Stimulated activated CD4-positive, alpha-beta T cell treated with anti-CD3 and anti-CD28 coated beads, Interleukin-4, amount 100 ng/mL, for 4 hours (primary cell): ENCODE measurements around the gene FBXO7.
"Not testable (repeated sequence)": the region's sequence is repeated elsewhere in the genome, so short reads cannot be mapped to it uniquely, and the experiment has no call there.

Experiments
- DNase-seq, 2 experiments: peaks; one replicate each; pipeline ENCODE4 v3.0.0-alpha.2; 2020

FBXO7 gene

DNA sequence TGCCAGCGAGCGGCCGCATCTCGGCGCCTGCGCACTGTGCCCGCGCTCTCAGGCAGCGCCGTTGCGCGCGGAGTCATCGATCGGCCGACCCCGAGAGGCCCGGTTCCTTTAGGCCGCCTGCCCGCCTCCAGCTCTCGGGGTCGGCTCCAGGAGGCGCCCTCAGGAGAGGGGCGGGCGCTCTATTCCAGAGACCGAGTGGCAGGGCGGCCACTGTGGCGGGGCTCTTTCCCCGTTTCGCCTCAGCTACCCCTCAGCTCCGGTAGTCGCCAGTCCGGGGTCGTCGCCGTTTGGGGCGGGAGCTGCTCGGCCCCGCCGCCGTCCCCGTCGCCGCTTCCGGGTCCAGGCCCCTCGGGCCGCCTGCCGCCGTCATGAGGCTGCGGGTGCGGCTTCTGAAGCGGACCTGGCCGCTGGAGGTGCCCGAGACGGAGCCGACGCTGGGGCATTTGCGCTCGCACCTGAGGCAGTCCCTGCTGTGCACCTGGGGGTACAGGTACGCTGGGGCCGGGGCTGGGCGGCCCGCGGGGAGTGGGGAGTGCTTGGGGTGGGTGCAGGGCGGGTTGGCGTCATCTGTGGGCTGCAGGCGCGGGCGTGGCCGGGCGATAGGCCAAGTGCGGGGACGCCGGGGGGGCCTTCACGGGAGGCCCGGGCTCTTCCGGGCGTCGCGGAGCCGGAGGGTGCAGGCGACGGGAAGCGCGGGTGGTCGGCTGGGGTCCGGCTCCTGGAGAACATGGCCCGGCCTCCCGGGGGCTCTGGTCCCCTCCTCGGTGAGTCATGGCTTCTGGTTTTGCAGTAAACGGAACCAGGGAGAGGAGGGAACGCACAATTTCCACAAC lies at the start of gene FBXO7:
Gene FBXO7 (plus strand): TSS at position 177 of the 833 bp plus-strand sequence. CDS start 192 bp downstream, at position 369.
- DNase-seq = peak; percentile 82 to 85

DNA sequence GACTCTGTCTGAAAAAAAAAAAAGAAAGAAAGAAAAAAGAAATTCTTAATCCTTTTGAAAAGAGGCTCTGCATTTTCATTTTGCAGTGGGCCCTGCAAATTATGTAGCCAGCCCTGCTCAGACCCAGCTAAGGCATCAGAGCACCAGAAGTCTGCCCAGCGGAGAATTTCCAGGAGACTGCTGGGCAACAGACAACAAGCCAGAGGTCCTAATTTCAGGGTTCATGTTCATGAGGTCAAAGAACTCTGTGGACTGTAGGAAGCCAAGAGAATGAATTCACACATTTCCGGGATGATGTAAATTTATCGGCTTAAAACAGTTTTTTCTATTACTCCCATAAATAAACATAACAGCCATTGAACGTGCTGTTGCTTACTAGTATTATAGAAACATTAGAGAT lies 47.7 kb upstream of the FBXO7 start:
- DNase-seq = no peak

DNA sequence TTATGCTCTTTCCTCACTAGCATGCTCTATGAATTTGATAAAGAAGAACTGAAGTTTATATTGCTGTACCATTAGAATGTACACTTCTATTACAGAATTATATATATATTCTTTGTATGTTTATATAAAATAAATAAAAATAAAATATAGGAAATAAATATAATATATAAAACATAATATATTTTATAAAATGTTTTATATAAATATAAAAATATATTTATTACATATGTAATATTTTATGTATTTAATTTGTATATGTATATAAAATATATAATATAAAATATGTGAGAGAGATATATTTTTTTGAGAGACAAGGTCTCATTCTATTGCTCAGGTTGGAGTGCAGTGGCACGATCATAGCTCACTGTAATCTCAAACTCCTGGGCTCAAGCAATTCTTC lies 44.3 kb upstream of the FBXO7 start:
- no peak for DNase-seq

DNA sequence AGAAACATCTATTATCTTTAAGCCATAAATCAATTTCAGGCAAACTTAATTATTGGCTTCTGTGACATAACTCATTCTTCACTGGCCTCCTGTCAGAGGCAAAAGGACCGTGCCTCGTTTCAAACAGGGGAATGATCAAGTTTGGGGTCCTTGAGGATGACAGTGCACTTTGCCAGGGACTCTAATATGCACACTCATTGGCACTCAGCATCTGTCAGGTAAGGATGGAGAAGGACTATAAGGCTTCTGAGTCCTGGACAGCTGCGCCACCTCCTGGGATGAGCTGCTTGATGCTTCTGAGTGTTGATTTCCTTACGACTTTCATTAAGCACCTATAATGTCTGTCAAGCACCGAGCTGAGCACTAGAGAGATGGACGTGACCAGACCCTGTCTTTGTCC lies 30.5 kb upstream of the FBXO7 start:
- no peak for DNase-seq

DNA sequence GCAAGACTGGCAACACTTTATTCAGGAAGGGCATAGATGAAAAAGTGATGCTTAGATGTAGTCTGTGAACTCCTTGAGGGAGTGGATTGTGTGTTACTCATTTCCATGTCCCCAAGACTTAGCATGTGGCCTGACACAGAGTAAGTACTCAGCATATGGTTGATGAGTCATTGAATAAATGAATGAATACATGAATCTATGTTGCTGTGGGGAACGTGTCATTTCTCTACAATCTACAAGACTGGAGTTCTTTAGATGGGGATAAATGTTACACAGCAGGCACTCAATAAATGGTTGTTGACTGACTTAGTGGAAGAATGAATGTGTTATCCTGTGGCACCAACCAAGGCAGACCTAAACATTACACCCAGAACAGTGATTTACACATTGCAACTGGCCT lies 28.3 kb upstream of the FBXO7 start:
- DNase-seq = no peak

DNA sequence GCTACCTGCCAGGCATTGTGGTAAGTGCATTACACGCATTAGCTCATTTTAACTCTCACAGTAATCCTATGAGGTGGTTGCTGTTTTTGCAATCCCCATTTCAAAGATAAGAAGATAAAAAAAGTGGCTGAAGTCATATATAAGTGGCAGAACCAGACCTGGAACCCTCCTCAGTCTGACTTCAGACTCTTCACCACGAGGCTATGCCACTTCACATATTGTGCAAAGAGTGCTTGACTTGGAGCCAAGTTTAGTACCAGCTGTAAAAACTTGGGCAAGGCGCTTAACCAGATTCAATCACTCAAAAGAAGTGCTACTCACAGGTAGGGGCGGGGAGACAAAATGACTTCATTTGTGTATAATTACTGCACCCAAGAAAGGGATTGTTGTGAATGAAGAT lies 25.6 kb upstream of the FBXO7 start:
- DNase-seq = no peak

DNA sequence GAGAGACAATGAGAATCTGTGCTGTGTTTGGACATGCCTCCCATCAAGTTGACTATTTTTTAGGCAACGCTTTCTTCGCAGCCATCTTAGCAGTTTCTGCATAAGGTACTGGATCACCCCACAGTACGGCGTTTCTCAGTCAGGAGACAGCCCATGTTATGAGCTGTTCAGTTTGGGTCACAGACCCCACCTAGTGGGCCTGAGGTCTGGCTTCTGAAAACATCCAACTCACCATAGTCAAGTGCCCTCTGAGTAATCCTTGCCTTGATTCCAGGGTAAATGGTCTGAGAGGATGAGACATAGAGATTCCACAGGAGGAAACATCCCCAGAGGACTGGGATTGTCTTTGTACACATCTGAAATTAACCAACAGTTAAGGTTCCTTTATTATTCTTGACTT lies 17.6 kb upstream of the FBXO7 start:
- DNase-seq = no peak

DNA sequence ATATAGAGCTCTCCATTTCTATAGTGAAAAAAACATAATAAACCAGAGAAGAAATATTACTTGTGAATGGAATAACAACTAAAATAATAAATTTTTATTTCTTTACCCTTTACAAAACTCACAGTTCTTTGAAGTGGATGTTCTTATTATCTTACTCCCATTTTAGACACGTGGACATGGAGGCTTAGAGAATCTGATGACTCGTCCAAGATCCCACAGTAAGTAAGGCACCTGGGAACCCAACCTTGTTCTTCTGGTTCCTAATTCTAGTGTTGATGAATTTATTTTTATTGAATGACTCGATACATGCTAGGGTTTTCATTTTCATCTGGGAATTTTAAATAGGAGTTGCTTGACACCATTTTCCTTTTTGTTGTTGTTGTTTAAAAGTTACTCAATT lies 12.2 kb upstream of the FBXO7 start:
- DNase-seq = no peak

DNA sequence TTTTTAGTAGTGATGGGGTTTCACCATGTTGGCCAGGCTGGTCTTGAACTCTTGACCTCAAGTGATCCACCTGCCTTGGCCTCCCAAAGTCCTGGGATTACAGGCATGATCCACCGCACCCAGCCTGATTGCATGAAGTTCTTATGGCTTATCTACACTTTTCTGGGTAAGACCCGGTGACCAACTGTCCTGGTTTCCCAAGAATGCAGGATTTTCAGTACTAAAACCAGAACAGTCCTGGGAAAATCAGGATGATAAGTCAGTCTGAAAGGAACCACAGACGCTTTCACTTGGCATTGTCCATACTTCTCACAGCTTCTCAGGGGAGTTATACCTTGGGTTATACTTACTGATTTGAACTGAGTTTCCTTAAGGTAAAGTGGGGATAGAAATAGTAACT lies 8.9 kb upstream of the FBXO7 start:
- DNase-seq = no peak

DNA sequence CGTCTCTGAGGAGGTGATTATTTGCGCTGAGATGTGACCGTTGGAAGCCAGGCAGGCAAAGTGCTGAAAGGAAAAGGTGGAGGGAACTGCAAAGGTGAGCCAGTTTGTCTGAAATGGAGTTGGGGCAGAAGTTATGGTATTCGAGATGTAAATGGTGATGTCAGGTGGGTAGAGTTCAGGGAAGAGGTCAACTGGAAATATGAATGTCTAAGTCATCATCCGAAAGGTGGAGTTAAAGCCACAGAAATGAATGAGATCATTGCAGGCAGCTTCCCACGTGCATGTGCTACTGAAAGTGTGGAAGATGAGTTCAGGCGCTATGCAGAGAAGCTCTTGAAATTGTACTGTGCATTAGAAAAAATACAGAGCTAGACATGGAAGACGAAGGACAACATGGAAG lies 8.1 kb upstream of the FBXO7 start:
- DNase-seq = no peak

DNA sequence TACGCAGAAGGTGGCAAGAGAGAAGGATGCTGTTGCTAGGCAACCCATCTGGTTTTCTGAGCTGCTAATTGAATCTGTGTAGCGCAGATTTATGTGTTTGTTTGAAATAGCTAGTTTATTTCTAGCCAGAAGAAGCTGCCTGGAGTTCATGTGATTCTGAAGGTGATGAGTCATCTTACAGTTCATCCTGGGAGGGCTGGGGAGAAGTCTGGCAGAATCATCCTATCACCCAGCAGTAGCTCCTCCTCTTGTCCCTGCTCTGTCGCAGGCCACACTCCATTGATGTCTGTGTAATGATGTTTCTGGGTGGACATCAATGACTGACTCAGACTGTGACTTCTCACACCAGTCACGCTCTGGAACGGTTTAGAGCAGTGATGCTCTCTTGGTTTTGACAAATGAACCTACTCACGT lies 4.8 kb upstream of the FBXO7 start:
- peak in 1 of 2 experiments; percentile 1 for DNase-seq

DNA sequence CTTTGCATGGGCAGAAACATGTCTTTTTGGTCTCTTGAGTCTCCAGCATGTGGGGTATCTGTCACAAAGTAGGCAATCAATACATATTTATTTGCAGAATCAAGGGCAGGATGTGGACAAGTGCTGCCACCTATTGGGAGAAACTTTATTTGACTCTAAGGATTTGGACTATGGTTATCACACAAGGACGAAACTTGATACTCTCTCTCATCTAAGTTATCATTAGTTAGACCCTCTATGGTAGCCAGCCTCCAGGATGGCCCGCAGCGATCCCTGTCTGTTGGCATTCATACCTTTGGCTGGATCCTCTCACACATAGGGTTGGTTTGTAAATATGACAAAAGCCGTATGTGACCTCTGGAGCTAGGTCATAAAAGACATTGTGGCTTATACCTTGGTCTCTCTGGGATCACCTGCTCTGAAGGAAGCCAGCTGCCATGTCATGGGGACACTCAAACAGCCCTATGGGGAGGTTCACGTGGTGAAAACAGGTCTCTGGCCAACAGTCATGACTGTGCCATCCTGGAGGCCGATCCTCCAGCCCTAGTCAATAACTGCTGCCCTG lies 1.1 kb upstream of the FBXO7 start:
- DNase-seq = peak; percentile 2 to 10

DNA sequence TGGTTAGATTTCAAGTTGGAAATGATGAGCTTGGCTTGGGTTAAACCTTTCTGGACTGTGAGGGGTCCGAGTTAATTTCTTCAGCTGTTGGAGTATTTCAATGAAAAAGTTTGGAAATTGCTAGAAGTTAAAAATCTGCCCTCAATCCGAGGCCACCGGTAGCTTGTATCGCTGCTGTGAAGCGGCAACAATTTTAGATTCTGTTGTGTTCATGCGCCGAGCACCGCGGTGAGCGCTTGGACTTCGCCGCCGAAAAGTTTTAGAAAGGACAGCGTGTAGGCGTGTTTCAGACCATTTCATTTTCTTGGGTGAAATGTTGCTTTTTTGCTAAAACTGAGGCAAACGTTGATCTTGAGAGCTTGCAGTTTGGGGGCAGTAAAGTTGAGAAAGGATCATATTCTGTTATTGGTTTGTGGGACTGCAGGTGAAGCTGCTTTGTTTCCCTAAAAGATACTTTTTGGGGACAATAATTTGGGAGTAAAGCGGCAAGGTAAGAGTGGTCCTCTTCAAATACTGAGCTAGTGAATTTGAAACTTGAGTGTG lies 928 bp downstream of the FBXO7 start:
- DNase-seq = peak in 1 of 2 experiments; percentile 3

DNA sequence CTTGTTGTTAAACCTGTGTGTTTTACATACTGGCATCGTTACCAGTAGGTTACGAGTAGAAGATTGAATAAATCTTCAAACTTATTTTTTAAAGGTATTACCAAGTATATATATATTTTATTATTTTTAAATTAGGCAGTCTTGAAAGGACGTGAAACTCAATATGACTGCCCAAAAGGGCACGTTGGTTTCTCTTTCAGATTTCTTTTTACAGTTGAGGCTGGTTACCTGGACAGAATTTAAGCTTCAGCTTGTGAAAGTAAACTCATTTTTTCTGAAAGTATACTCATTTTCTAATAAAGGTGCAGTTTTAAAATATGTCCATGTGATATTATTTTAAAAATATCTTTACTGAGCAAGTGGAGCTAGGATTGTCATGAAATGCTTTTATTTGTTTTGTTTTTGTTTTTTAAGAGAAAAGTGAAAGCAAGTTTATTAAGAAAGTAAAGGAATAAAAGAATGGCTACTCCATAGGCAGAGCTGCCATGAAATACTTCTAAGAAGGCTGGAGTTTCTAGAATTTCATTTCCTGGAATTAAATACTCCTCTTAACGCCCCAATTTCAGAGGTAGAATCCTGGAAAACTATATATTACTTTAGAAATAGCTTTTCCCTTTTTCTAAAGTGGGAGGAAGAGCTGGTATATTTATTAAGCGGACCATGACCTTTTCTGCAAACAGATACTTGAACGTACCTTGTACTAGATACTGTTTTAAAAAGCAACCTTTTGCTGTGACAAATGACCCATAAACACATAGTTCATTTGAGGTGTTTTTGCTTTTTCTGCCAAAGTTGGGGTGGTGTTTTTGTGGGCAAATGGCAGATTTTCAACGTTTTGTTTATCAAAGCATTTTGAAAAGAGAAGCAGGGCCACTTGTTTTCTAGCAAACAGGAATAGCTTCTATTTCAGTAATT lies 1.9 kb downstream of the FBXO7 start:
- DNase-seq = no peak

DNA sequence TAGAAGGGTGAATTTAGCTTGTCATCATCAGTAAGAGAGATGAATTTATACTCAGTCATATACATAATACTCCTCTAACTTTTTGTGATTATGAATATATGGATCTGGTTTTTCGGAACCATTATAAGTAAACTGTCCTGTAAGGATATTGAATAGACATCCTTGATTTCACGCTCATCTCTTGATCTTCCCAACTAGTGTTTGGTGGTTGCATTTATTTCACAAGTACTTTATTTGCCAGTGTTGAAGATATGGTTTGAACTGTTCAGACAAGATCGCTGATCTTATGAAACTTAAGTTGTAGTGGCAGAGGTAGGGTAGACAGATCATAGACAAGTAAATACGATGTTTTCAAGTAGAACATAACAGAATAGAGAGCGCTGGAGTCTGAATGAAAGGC lies 3.0 kb downstream of the FBXO7 start:
- no peak for DNase-seq

DNA sequence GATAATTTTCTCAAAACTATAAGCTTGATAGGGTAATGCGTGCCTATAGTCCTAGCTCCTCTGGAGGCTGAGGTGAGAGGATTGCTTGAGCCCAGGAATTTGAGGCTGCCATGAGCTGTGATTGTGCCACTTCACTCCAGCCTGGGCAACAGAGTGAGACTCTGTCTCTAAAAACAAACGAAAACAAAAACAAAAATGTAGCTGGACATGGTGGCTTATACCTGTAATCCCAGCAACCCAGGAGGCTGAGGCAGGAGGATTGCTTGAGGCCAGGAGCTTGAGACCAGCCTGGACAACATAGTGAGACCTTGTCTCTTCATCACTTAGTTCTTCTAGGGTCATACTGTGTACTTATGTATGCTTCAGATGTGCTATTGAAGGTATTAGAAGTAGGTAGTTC lies 3.9 kb downstream of the FBXO7 start:
- DNase-seq = not testable (repeated sequence)

DNA sequence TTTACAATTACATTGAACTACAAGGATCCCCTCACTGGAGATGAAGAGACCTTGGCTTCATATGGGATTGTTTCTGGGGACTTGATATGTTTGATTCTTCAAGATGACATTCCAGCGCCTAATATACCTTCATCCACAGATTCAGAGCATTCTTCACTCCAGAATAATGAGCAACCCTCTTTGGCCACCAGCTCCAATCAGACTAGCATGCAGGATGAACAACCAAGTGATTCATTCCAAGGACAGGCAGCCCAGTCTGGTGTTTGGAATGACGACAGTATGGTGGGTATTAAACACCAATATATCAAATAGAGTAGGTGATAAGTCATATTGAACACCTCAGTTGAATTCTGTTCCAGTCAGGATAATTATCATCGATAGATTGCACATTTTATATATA lies 4.4 kb downstream of the FBXO7 start:
- DNase-seq = no peak

DNA sequence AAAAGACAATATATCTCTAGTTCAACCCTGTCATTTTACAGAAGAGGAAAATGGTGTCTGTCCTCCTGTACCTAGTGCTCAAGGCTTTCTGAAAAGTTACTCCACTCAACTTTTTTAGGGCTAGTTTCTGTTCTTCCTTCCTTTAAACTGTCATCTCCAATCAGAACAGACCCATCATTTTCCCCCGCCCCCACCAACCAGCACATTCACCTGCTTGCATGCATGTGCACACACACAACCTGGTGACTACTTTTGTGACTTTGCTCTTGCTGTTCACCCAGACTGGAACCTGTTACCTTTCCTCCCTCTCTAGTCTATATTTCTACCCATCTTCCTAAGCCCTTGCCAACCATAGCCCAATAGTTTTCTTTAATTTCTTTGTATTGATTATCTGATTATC lies 5.6 kb downstream of the FBXO7 start:
- DNase-seq = peak; percentile 22 to 30

DNA sequence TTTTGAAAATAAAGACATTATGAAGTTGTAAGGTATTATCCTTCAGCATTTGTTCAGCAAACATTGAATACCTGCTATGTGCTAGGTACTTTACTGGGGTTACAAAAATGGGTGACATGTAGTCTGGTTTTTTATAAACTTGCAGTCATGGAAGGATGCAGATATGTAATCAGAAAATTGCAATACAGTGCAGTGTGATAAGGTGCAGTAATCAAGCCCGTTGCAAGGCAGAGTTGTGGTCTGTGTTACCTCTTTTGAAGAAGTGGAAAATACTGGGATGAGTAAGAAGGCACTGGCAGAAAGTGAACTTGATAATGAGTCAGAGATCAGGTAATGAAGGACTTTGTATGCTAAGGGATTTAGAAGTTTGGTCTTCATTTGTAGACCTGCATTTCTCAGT lies 8.1 kb downstream of the FBXO7 start:
- DNase-seq = peak in 1 of 2 experiments; percentile 30

DNA sequence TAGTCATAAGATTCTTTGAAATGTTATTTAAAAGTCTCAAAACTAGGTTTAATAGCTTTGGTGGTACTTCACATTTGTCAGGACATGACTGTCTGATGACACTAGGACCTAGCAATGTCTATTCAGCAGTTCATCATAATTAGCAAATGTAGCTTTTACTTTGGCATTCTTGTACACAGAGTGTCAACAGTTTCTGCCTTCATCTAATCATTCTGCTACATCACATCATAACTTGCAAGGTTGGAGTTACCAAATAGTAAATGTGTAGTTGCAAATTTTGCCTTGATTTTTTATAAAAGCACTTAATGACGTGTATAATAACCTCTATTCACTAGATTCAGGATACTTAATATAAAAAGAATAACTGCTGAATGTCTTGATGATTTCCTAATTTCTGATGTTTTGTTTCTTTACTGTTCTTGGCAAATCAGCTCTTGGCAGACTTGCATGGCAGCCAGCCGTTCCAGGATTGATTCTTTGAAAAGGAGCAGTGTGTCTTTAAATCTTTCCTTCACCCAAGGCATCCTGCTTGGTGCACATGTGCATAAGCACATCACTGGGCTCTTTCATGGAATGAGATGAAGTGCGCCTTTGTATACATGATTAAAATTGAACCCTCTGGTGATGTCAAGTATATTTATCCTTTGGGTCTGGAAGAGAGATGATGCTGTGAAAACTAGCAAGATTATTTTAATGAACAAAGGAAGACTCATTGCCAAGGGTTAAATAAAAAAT lies 12.2 kb downstream of the FBXO7 start:
- DNase-seq = no peak

DNA sequence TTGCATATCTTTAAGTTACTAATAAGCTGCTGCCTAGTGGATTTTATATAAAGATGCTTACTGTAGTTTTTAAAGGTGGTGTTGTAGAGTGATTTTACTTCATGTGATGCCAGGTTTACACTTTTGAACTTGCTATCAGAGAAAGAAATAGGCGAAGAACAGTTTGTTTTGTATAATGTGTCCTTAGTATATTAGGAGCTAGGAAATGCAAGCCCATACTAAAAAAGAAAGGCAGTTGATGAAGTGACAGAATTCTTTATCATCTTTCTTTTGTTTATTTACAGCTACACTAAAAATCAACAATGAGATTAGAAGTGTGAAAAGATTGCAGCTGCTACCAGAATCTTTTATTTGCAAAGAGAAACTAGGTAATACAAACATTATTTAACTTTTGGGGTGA lies 12.8 kb downstream of the FBXO7 start:
- DNase-seq = no peak

DNA sequence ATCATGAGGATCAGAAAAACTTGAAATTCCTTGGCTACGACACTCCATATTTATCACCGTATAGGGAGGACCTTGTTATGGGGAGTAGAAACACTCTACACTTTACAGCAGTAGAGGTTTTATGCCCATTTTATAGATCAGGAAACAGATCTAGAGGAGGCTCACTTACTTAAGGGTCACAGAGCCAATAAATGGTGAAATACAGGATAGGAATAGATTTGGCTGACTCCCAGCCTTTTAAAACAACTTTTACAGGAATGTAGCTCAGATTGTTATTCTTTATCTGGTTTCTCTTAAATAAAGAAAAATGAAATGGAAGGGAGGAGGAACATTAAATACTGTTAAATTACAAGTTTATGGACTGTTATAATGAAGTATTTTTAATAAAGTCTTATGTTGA lies 14.8 kb downstream of the FBXO7 start:
- DNase-seq = no peak

DNA sequence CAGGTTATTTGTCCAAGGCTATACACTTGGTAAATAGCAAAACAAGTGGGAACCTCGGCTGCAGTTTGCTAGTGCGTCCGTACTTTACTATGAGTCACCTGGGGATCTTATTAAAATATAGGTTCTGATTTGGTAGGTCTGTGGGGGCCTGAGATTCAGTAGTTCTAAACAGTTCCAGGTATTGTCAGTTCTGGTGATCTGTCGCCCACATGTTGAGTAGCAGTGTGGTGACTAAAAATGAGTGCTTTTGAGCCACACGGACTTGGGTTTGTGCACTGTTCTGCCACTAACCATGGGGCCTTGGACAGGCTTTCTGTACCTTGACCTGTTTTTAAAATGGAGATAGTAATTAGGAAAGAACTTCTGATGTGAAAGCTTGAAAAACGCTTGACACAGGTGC lies 15.7 kb downstream of the FBXO7 start:
- no peak for DNase-seq
